ENCODE data around the gene FAM72A. TPM values are rescaled to one million over a fixed set of nuclear protein-coding genes. Genes with fewer than 3 reads are reported as not detected.
"Not testable (repeated sequence)": the region's sequence is repeated elsewhere in the genome, so short reads cannot be mapped to it uniquely, and the experiment has no call there.

Gene FAM72A
- total RNA-seq, 1 donor from 2014 or later, result 27.6 TPM

DNA sequence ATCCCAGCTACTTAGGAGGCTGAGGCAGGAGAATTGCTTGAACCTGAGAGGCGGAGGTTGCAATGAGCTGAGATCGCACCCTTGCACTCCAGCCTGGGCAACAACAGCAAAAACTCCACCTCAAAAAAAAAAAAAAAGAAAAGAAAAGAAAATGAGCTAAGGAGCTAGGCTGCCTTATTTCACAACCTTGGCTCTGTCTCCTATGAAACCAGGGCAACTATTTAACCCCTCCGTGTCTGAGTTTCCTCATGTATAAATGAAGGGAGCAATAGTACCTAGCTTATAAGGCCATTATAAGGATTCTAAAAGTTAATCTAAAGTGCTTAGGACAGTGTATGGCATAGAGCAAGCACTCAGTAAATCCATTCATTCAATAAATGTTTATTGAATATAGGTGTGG is 32.8 kb downstream of the FAM72A start:
- intact Hi-C loops (cut with micrococcal nuclease), result not testable (repeated sequence)

- intact Hi-C loops (cut with micrococcal nuclease), result not testable (repeated sequence)
These were observed 35.1 kb downstream of the FAM72A start for GRCh38 chr1:206167350-206168029.

GRCh38 chr1:206145771-206146290 is 56.8 kb downstream of the FAM72A start:
- intact Hi-C loops (cut with micrococcal nuclease), result no loop called here

- intact Hi-C loops (cut with micrococcal nuclease), result no loop called here
These were observed 58.0 kb downstream of the FAM72A start for GRCh38 chr1:206144605-206145004.

GRCh38 chr1:206143537-206144172 is 59.0 kb downstream of the FAM72A start:
- intact Hi-C loops (cut with micrococcal nuclease), result no loop called here

GRCh38 chr1:206142770-206143169 is 59.9 kb downstream of the FAM72A start:
- intact Hi-C loops (cut with micrococcal nuclease), result no loop called here

GRCh38 chr1:206142011-206142410 is 60.6 kb downstream of the FAM72A start:
- intact Hi-C loops (cut with micrococcal nuclease), result no loop called here

DNA sequence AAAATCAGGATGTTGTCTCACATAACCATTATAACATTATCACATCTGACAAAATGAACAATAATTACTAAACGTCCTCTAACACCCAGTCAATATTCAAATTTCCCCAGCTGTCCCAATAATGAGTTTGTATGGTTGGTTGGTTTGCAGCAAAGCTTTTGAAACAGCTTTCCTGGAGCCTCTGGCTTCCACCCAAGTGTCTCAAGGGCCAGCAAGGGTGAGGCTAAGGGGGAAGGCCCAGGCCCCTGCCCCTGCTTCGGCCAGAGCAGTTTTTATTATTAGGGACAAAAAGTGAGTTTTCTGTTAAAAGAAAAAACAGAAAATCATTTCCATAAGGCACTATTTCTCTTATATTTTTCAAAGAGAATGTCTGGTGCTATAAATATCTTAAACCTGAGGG is 66.4 kb downstream of the FAM72A start:
- intact Hi-C loops (cut with micrococcal nuclease), result no loop called here

Other genes starting within 250 kb of the FAM72A start
- not detected in 2 replicates for gene RAB7B, start 199.4 kb downstream of the FAM72A start, total RNA-seq
- not detected in 2 replicates for gene CTSE, start 178.9 kb downstream of the FAM72A start, total RNA-seq
- gene RHEX, start 149.7 kb downstream of the FAM72A start, total RNA-seq, result not detected in 2 replicates
- not detected in 2 replicates for gene AVPR1B, start 85.5 kb downstream of the FAM72A start, total RNA-seq
- gene SRGAP2, start 702 bp upstream of the FAM72A start, total RNA-seq, result 83.2 and 92.5 TPM in 2 replicates